SK-N-SH treated with all-trans-retinoic acid at 6 μM for 48 hours (cell line): ENCODE measurements around the gene LDLRAP1.

Source experiments
- ATAC-seq: fragments of 200-7000 bp; cut with Tn5 transposase; 3 replicates; pipeline ENCODE4 v1.9.1; 2020; ENCODE audit warnings: mild to moderate bottlenecking, moderate library complexity
- ARNTL ChIP-seq: fragments of 450-650 bp; formaldehyde crosslinking; IDR thresholded peaks from 2 replicates; pipeline ENCODE4 v1.5.0; 2020; ENCODE audit warnings: low read depth, mild to moderate bottlenecking, moderate library complexity, borderline replicate concordance
- BACH2 ChIP-seq: fragments of 250-450 bp; sonication (Bioruptor Pico); IDR thresholded peaks from 2 replicates; pipeline ENCODE4 v1.9.0; 2021; ENCODE audit warnings: mild to moderate bottlenecking, borderline replicate concordance
- CSDC2 ChIP-seq: fragments of 250-450 bp; sonication (Bioruptor Pico); IDR thresholded peaks from 2 replicates; pipeline ENCODE4 v1.5.0; 2020; ENCODE audit warnings: mild to moderate bottlenecking, moderate library complexity
- ESRRG ChIP-seq: fragments of 250-450 bp; sonication (Bioruptor Pico); IDR thresholded peaks from 2 replicates; pipeline ENCODE4 v1.6.1; 2021; ENCODE audit warnings: mild to moderate bottlenecking
- GLIS3 ChIP-seq: fragments of 250-450 bp; sonication (Bioruptor Pico); IDR thresholded peaks from 2 replicates; pipeline ENCODE4 v1.5.0; 2020; ENCODE audit warnings: mild to moderate bottlenecking, moderate library complexity
- ISL1 ChIP-seq: fragments of 250-450 bp; sonication (Bioruptor Pico); IDR thresholded peaks from 2 replicates; pipeline ENCODE4 v2.1.2; 2022; ENCODE audit warnings: mild to moderate bottlenecking, moderate library complexity
- OSR1 ChIP-seq: fragments of 250-450 bp; sonication (Bioruptor Pico); IDR thresholded peaks from 2 replicates; pipeline ENCODE4 v1.8.0; 2022; ENCODE audit warnings: moderate library complexity, mild to moderate bottlenecking, inconsistent platforms
- PPARA ChIP-seq: fragments of 250-450 bp; sonication (Bioruptor Pico); IDR thresholded peaks from 2 replicates; pipeline ENCODE4 v1.5.0; 2020; ENCODE audit warnings: mild to moderate bottlenecking, borderline replicate concordance
- RARB ChIP-seq: fragments of 250-450 bp; sonication (Bioruptor Pico); IDR thresholded peaks from 2 replicates; pipeline ENCODE4 v1.8.0; 2021; ENCODE audit warnings: mild to moderate bottlenecking, moderate library complexity
- SNAI2 ChIP-seq: fragments of 250-450 bp; sonication (Bioruptor Pico); IDR thresholded peaks from 2 replicates; pipeline ENCODE4 v1.5.0; 2020; ENCODE audit warnings: mild to moderate bottlenecking, moderate library complexity
- TCF4 ChIP-seq: fragments of 250-450 bp; sonication (Bioruptor Pico); IDR thresholded peaks from 2 replicates; pipeline ENCODE4 v1.8.0; 2021; ENCODE audit warnings: mild to moderate bottlenecking, moderate library complexity, borderline replicate concordance
- TOX ChIP-seq: fragments of 250-450 bp; sonication (Bioruptor Pico); IDR thresholded peaks from 2 replicates; pipeline ENCODE4 v1.8.0; 2021; ENCODE audit warnings: mild to moderate bottlenecking, moderate library complexity, borderline replicate concordance
- ZC3H10 ChIP-seq: fragments of 250-450 bp; sonication (Bioruptor Pico); IDR thresholded peaks from 2 replicates; pipeline ENCODE4 v1.5.1; 2021; ENCODE audit warnings: mild to moderate bottlenecking, moderate library complexity
- ZFP3 ChIP-seq: fragments of 250-450 bp; sonication (Bioruptor Pico); IDR thresholded peaks from 2 replicates; pipeline ENCODE4 v1.5.0; 2020; ENCODE audit warnings: mild to moderate bottlenecking, moderate library complexity
- ZFP30 ChIP-seq: fragments of 450-650 bp; formaldehyde crosslinking; IDR thresholded peaks from 2 replicates; pipeline ENCODE4 v1.5.0; 2022; ENCODE audit warnings: mild to moderate bottlenecking, moderate library complexity
- ZNF8 ChIP-seq: fragments of 450-650 bp; formaldehyde crosslinking; IDR thresholded peaks from 2 replicates; pipeline ENCODE4 v1.5.0; 2020; ENCODE audit warnings: mild to moderate bottlenecking, moderate library complexity
- TF ChIP-seq, protein P1 (sequence below): fragments of 250-450 bp; sonication (Bioruptor Pico); IDR thresholded peaks from 2 replicates; pipeline ENCODE4 v1.8.0; 2021; ENCODE audit warnings: low read depth, mild to moderate bottlenecking, moderate library complexity, borderline replicate concordance
- TF ChIP-seq, protein P2 (sequence below): fragments of 250-450 bp; sonication (Bioruptor Pico); IDR thresholded peaks from 2 replicates; pipeline ENCODE4 v1.8.0; 2020; ENCODE audit warnings: mild to moderate bottlenecking, moderate library complexity, borderline replicate concordance
- TF ChIP-seq, protein P3 (sequence below): fragments of 250-450 bp; sonication (Bioruptor Pico); IDR thresholded peaks from 2 replicates; pipeline ENCODE4 v1.5.0; 2020; ENCODE audit warnings: mild to moderate bottlenecking, moderate library complexity

Gene LDLRAP1

DNA sequence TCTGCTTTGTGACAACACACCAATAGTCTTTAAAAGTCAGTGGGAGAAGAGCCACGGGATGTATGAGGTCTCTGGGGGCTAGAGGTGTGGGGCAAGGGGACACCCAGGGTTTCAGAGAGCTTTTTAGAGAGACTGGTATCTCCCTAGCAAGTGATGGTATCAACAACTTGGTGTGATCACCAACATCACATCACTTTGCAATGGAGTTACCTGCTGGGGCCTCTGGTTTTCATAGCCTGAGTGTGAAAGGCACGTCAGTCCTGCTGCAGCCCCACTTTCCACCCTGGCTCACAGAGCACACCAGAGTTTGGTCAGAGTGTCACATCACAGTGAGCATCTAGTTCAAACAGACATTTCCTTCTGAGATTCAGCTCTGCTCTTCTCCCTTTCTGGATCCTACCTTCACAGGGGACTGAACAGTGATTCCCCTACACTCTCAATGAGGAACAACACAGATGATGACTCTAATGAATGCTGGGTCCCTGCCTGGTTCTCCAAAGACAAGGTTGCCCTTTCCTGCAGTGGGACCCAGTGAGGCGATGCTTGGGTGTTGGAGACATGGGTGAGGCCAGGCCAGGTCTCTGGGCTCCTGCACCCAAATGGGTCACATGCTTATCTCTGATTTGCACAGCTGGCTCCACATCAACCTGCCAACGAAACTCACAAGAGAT is 71.2 kb downstream of the LDLRAP1 start:
- no peak for TF ChIP-seq ARNTL (CRISPR knock-in tag)
- no peak for TF ChIP-seq CSDC2 (CRISPR knock-in tag)
- no peak for TF ChIP-seq GLIS3 (CRISPR knock-in tag)
- TF ChIP-seq BACH2 (CRISPR knock-in tag): no peak
- no peak for TF ChIP-seq SNAI2 (CRISPR knock-in tag)
- no peak for TF ChIP-seq OSR1 (CRISPR knock-in tag)
- TF ChIP-seq, protein P1, sequence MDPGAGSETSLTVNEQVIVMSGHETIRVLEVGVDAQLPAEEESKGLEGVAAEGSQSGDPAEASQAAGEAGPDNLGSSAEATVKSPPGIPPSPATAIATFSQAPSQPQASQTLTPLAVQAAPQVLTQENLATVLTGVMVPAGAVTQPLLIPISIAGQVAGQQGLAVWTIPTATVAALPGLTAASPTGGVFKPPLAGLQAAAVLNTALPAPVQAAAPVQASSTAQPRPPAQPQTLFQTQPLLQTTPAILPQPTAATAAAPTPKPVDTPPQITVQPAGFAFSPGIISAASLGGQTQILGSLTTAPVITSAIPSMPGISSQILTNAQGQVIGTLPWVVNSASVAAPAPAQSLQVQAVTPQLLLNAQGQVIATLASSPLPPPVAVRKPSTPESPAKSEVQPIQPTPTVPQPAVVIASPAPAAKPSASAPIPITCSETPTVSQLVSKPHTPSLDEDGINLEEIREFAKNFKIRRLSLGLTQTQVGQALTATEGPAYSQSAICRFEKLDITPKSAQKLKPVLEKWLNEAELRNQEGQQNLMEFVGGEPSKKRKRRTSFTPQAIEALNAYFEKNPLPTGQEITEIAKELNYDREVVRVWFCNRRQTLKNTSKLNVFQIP (CRISPR knock-in tag): no peak
- ATAC-seq: no peak

DNA sequence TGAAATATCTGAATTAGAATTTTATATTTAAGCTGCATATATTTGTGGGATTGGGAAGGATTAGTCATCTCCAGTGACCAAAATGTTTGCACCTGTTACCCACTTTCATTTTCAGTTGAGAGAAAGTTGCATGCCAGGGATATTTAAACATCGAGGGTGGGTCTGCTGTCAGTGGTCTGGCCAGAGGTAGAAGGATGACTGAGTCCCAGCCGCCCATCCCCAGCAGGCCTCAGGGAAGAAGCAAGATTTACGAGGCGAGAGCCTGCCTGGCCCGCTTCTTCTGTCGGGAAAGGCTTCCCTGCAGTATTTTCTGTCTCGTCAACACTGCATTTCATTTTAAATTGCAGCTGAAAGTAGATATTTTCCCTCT is 71.8 kb downstream of the LDLRAP1 start:
- no peak for ATAC-seq
- TF ChIP-seq RARB (CRISPR knock-in tag) (no peak), ARNTL (CRISPR knock-in tag) (no peak), OSR1 (CRISPR knock-in tag) (no peak), ZNF8 (CRISPR knock-in tag) (no peak), CSDC2 (CRISPR knock-in tag) (no peak), TCF4 (CRISPR knock-in tag) (no peak), TOX (CRISPR knock-in tag) (no peak), ZFP3 (CRISPR knock-in tag) (no peak), SNAI2 (CRISPR knock-in tag) (no peak), ISL1 (CRISPR knock-in tag) (no peak), ZFP30 (no peak), ZC3H10 (no peak)
- TF ChIP-seq, protein P2, sequence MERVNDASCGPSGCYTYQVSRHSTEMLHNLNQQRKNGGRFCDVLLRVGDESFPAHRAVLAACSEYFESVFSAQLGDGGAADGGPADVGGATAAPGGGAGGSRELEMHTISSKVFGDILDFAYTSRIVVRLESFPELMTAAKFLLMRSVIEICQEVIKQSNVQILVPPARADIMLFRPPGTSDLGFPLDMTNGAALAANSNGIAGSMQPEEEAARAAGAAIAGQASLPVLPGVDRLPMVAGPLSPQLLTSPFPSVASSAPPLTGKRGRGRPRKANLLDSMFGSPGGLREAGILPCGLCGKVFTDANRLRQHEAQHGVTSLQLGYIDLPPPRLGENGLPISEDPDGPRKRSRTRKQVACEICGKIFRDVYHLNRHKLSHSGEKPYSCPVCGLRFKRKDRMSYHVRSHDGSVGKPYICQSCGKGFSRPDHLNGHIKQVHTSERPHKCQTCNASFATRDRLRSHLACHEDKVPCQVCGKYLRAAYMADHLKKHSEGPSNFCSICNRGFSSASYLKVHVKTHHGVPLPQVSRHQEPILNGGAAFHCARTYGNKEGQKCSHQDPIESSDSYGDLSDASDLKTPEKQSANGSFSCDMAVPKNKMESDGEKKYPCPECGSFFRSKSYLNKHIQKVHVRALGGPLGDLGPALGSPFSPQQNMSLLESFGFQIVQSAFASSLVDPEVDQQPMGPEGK: no peak
- TF ChIP-seq, protein P3, sequence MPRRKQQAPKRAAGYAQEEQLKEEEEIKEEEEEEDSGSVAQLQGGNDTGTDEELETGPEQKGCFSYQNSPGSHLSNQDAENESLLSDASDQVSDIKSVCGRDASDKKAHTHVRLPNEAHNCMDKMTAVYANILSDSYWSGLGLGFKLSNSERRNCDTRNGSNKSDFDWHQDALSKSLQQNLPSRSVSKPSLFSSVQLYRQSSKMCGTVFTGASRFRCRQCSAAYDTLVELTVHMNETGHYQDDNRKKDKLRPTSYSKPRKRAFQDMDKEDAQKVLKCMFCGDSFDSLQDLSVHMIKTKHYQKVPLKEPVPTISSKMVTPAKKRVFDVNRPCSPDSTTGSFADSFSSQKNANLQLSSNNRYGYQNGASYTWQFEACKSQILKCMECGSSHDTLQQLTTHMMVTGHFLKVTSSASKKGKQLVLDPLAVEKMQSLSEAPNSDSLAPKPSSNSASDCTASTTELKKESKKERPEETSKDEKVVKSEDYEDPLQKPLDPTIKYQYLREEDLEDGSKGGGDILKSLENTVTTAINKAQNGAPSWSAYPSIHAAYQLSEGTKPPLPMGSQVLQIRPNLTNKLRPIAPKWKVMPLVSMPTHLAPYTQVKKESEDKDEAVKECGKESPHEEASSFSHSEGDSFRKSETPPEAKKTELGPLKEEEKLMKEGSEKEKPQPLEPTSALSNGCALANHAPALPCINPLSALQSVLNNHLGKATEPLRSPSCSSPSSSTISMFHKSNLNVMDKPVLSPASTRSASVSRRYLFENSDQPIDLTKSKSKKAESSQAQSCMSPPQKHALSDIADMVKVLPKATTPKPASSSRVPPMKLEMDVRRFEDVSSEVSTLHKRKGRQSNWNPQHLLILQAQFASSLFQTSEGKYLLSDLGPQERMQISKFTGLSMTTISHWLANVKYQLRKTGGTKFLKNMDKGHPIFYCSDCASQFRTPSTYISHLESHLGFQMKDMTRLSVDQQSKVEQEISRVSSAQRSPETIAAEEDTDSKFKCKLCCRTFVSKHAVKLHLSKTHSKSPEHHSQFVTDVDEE: no peak

DNA sequence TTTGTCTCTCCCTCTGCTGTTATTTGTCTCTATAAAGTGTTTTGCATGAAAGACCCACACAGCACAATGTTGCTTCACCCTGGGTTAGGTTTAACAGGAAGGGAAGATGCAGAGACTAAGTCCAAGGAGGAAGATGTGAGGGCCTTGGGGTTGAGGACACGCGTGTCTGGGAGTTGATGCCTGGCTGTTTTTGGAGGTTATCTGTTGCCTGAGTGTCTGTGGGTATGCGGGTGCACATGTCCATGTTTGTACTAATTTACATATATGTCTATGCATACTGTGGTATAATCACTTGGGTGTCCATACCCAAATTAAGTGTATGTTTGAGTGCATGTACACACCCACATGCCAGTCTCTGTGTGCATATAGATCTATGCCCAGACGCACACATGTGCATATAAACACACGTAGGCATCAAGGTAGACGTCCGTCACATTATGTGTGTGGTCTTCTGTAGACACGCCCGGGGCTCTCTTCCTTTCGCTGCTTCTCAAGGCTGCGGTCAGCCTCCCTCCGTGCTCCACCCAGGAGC is 72.2 kb downstream of the LDLRAP1 start:
- peak; percentile 43 for ATAC-seq

More for the DNA sequence above, 72.2 kb downstream of the LDLRAP1 start:
- no peak for TF ChIP-seq TOX (CRISPR knock-in tag)
- TF ChIP-seq, protein P1 (CRISPR knock-in tag): no peak
- TF ChIP-seq PPARA (CRISPR knock-in tag): no peak
- no peak for TF ChIP-seq ARNTL (CRISPR knock-in tag)
- no peak for TF ChIP-seq RARB (CRISPR knock-in tag)
- TF ChIP-seq TCF4 (CRISPR knock-in tag): no peak
- TF ChIP-seq ZFP30: no peak
- TF ChIP-seq ESRRG (CRISPR knock-in tag): no peak
- no peak for TF ChIP-seq ZFP3 (CRISPR knock-in tag)
- TF ChIP-seq SNAI2 (CRISPR knock-in tag): no peak
- TF ChIP-seq OSR1 (CRISPR knock-in tag): no peak
